NB4 (cell line): ENCODE data around the gene CSHL1.
"Not testable (repeated sequence)": the region's sequence is repeated elsewhere in the genome, so short reads cannot be mapped to it uniquely, and the experiment has no call there.

Experiments used
- CTCF ChIP-seq: IDR thresholded peaks from one replicate; pipeline ENCODE4 v1.5.1; 2012; ENCODE audit warnings: low read depth, low read length
- MAX ChIP-seq: IDR thresholded peaks from 2 replicates; pipeline ENCODE4 v1.6.1; 2011; ENCODE audit warnings: low read depth, low read length
- MYC ChIP-seq: IDR thresholded peaks from 2 replicates; pipeline ENCODE4 v1.6.1; 2011; ENCODE audit warnings: low read depth, low read length
- POLR2A ChIP-seq: IDR thresholded peaks from 2 replicates; pipeline ENCODE4 v1.6.1; 2011; ENCODE audit warnings: mild to moderate bottlenecking; ENCODE audit not compliant: insufficient read length; ENCODE audit errors: extremely low read depth

- not testable (repeated sequence) for TF ChIP-seq MAX, CTCF, POLR2A, MYC
Measured at GRCh38 chr17:63871646-63872365, 39.3 kb downstream of the CSHL1 start.
